ENCODE results near the gene HPD.
A peak's percentile ranks its signal among the peaks of the same experiment; 100 is the strongest.

DNA sequence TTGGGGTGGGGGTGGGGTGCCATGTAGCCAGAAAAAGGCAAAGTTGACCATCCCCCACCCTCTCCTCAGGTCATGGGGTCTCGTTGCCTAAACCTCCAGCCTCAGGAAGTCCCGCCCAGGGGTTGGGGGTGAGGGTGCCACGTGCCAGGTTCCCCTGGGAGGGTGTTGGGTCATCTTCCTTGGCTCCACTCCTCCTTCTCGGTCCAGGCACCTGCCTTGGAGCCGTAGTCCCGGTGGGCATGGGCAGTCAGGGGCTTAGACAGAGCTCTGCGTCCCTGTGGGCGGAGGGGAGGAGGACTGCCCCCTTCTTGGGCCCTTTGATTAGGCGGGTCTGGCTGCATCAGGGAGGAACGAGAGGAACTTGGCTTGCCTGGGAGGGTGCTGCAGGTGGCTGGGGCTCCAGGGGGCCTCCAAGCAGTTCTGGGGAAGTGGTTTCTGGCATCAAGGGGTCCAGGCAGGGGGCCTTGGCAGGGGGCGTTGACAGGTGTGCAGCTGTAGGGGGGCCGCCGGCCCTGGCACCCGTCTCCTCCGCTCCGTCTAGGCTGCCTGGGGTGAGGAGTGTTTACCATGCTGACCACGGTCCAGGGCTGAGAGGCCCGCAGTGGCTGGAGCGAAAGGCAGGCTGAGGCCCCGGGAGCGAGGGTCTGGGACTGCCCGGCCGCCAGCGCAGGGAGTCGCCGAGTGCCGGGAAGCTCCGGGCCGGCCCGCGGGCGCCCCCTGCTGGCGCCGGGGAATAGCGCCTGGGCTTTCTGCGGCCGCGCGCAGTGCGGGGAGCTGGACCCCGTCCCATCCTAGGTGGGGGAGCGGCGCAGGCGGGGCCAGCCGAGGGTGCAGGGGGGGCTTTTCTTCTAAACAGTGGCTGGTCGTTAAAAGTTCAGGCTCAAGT lies 47.0 kb downstream of the HPD start:
- TF ChIP-seq, protein P1, sequence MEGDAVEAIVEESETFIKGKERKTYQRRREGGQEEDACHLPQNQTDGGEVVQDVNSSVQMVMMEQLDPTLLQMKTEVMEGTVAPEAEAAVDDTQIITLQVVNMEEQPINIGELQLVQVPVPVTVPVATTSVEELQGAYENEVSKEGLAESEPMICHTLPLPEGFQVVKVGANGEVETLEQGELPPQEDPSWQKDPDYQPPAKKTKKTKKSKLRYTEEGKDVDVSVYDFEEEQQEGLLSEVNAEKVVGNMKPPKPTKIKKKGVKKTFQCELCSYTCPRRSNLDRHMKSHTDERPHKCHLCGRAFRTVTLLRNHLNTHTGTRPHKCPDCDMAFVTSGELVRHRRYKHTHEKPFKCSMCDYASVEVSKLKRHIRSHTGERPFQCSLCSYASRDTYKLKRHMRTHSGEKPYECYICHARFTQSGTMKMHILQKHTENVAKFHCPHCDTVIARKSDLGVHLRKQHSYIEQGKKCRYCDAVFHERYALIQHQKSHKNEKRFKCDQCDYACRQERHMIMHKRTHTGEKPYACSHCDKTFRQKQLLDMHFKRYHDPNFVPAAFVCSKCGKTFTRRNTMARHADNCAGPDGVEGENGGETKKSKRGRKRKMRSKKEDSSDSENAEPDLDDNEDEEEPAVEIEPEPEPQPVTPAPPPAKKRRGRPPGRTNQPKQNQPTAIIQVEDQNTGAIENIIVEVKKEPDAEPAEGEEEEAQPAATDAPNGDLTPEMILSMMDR (conservative IDR thresholded peaks at IDR 0.05; ENCODE audit: low read depth, low read length), result peak; percentile 94
- no peak for TF ChIP-seq FOS (IDR thresholded peaks at IDR 0.05; ENCODE audit: low read depth, low read length)
- TF ChIP-seq, protein P2, sequence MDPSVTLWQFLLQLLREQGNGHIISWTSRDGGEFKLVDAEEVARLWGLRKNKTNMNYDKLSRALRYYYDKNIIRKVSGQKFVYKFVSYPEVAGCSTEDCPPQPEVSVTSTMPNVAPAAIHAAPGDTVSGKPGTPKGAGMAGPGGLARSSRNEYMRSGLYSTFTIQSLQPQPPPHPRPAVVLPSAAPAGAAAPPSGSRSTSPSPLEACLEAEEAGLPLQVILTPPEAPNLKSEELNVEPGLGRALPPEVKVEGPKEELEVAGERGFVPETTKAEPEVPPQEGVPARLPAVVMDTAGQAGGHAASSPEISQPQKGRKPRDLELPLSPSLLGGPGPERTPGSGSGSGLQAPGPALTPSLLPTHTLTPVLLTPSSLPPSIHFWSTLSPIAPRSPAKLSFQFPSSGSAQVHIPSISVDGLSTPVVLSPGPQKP (IDR thresholded peaks at IDR 0.05; ENCODE audit: borderline replicate concordance, low read depth, low read length), result no peak
- TF ChIP-seq POLR2A (IDR thresholded peaks at IDR 0.05; ENCODE audit: low read depth, low read length), result no peak
- TF ChIP-seq BHLHE40 (IDR thresholded peaks at IDR 0.05; ENCODE audit: low read depth, low read length), result no peak; the same call in 1 of the 2 replicates
- peak; percentile 54; the same call in 1 of the 2 replicates for TF ChIP-seq MXI1 (IDR thresholded peaks at IDR 0.05; ENCODE audit: borderline replicate concordance, low read depth, low read length)
- TF ChIP-seq, protein P3, sequence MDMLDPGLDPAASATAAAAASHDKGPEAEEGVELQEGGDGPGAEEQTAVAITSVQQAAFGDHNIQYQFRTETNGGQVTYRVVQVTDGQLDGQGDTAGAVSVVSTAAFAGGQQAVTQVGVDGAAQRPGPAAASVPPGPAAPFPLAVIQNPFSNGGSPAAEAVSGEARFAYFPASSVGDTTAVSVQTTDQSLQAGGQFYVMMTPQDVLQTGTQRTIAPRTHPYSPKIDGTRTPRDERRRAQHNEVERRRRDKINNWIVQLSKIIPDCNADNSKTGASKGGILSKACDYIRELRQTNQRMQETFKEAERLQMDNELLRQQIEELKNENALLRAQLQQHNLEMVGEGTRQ (IDR thresholded peaks at IDR 0.05; ENCODE audit: low read depth, low read length), result no peak
